ENCODE results near the gene PPL. TPM values are rescaled to one million over a fixed set of nuclear protein-coding genes. Genes with fewer than 3 reads are reported as not detected.

The PPL gene
- total RNA-seq, 4 donors from 2014 or later: 67.5 to 239 (median 111) TPM

- TF ChIP-seq, protein P1, sequence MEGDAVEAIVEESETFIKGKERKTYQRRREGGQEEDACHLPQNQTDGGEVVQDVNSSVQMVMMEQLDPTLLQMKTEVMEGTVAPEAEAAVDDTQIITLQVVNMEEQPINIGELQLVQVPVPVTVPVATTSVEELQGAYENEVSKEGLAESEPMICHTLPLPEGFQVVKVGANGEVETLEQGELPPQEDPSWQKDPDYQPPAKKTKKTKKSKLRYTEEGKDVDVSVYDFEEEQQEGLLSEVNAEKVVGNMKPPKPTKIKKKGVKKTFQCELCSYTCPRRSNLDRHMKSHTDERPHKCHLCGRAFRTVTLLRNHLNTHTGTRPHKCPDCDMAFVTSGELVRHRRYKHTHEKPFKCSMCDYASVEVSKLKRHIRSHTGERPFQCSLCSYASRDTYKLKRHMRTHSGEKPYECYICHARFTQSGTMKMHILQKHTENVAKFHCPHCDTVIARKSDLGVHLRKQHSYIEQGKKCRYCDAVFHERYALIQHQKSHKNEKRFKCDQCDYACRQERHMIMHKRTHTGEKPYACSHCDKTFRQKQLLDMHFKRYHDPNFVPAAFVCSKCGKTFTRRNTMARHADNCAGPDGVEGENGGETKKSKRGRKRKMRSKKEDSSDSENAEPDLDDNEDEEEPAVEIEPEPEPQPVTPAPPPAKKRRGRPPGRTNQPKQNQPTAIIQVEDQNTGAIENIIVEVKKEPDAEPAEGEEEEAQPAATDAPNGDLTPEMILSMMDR (IDR thresholded peaks at IDR 0.05; ENCODE audit: low read depth): no peak
These were observed 104.1 kb downstream of the PPL start for GRCh38 chr16:4832698-4833343.

Other genes with a start within 250 kb of the PPL start
- 10 to 100 TPM; 11.7 to 38.8 (median 16.7) TPM for gene NUDT16L1, start 243.6 kb downstream of the PPL start, total RNA-seq
- 10 to 100 TPM in 3 of 4 donors, 1 to 10 TPM in 1; 9.3 to 21.5 (median 13.2) TPM for gene ANKS3, start 202.9 kb downstream of the PPL start, total RNA-seq
- 1 to 10 TPM in 2 of 4 donors, under 1 TPM in 2; 0.44 to 1.6 (median 0.91) TPM for gene DNAAF8, start 202.6 kb downstream of the PPL start, total RNA-seq
- gene ZNF500, start 170.0 kb downstream of the PPL start, total RNA-seq: 10 to 100 TPM in 1 of 4 donors, 1 to 10 TPM in 3; 3.8 to 11.7 (median 8.2) TPM
- gene SEPTIN12, start 148.8 kb downstream of the PPL start, total RNA-seq: not detected
- not detected for gene SMIM22, start 141.8 kb downstream of the PPL start, total RNA-seq
- gene ROGDI, start 134.5 kb downstream of the PPL start, total RNA-seq: 1 to 10 TPM; 4.2 to 8.8 (median 5.5) TPM
- gene GLYR1, start 89.9 kb downstream of the PPL start, total RNA-seq: 10 to 100 TPM; 38.8 to 64.7 (median 41.5) TPM
- 10 to 100 TPM; 21.1 to 48.2 (median 37.2) TPM for gene UBN1, start 89.7 kb downstream of the PPL start, total RNA-seq
- gene SEC14L5, start 21.2 kb upstream of the PPL start, total RNA-seq: under 1 TPM; 0.33 to 0.68 (median 0.61) TPM
- gene NAGPA, start 96.8 kb upstream of the PPL start, total RNA-seq: 10 to 100 TPM in 3 of 4 donors, 1 to 10 TPM in 1; 5.9 to 37.9 (median 30.1) TPM
- gene C16orf89, start 128.8 kb upstream of the PPL start, total RNA-seq: 10 to 100 TPM in 1 of 4 donors, 1 to 10 TPM in 2, not detected in 1; 2.9 to 14.9 (median 3.3) TPM
- 10 to 100 TPM; 11.6 to 15.5 (median 14.5) TPM for gene ALG1, start 134.7 kb upstream of the PPL start, total RNA-seq
- 1 to 10 TPM; 4.7 to 6.2 (median 5.8) TPM for gene EEF2KMT, start 160.6 kb upstream of the PPL start, total RNA-seq

All from subcutaneous adipose tissue (tissue), 4 donors.